Liver (tissue), 9 donors: ENCODE data around the gene SORD. TPM values are rescaled to one million over a fixed set of nuclear protein-coding genes. Genes with fewer than 3 reads are reported as not detected.
"Not testable (repeated sequence)": the region's sequence is repeated elsewhere in the genome, so short reads cannot be mapped to it uniquely, and the experiment has no call there.

Experiments
- DNase-seq: peaks from one replicate; pipeline ENCODE4 v3.0.0-alpha.2; 2017; ENCODE audit warnings: low spot score
- H3K27ac ChIP-seq, 2 donors: one replicate each; pipeline ENCODE4 v1.7.0; 2013; ENCODE audit warnings: inconsistent platforms in 2 of 2, low read length in 2 of 2, control low read depth in 1 of 2, low read depth in 1 of 2, mild to moderate bottlenecking in 1 of 2
- H3K27me3 ChIP-seq, 4 donors: one replicate each; pipeline versions ENCODE4 v1.6.1 to v1.7.0; 2013; ENCODE audit warnings: low read length in 3 of 4, inconsistent platforms in 1 of 4, mild to moderate bottlenecking in 1 of 4, moderate library complexity in 1 of 4; ENCODE audit not compliant: control insufficient read depth in 4 of 4, insufficient read depth in 4 of 4
- H3K36me3 ChIP-seq, 4 donors: one replicate each; pipeline versions ENCODE4 v1.6.1 to v1.7.0; 2013; ENCODE audit warnings: low read length in 3 of 4, mild to moderate bottlenecking in 3 of 4, low read depth in 1 of 4, moderate library complexity in 1 of 4; ENCODE audit not compliant: control insufficient read depth in 4 of 4, insufficient read depth in 3 of 4
- H3K4me1 ChIP-seq, 4 donors: one replicate each; pipeline versions ENCODE4 v1.6.1 to v1.7.0; 2013; ENCODE audit warnings: low read length in 3 of 4, mild to moderate bottlenecking in 3 of 4, moderate library complexity in 1 of 4; ENCODE audit not compliant: control insufficient read depth in 4 of 4, insufficient read depth in 4 of 4
- H3K4me3 ChIP-seq, 3 donors: one replicate each; pipeline versions ENCODE4 v1.6.1 to v1.7.0; 2013; ENCODE audit warnings: low read length in 3 of 3, control low read depth in 1 of 3, low read depth in 1 of 3, mild to moderate bottlenecking in 1 of 3
- H3K9ac ChIP-seq, 2 donors: one replicate each; pipeline ENCODE4 v1.7.0; 2013; ENCODE audit warnings: low read length in 2 of 2, mild to moderate bottlenecking in 2 of 2, moderate library complexity in 2 of 2, control low read depth in 1 of 2, low read depth in 1 of 2
- H3K9me3 ChIP-seq, 4 donors: one replicate each; pipeline versions ENCODE4 v1.6.1 to v1.7.0; 2013; ENCODE audit warnings: low read length in 3 of 4; ENCODE audit not compliant: control insufficient read depth in 4 of 4
- CTCF ChIP-seq: fragments of 150-350 bp; IDR thresholded peaks from 2 replicates; pipeline ENCODE4 v1.5.1; 2017; ENCODE audit warnings: improper control_type of control experiment, low read depth, low read length; ENCODE audit not compliant: missing input control
- HNF4A ChIP-seq, 2 donors: conservative IDR thresholded peaks; 2 replicates each; pipeline ENCODE4 v1.6.1; 2016; ENCODE audit warnings: antibody characterized with exemption in 2 of 2, mild to moderate bottlenecking in 2 of 2
- RAD21 ChIP-seq, 2 donors: IDR thresholded peaks; 2 replicates each; pipeline ENCODE4 v1.6.1; 2016; ENCODE audit warnings: antibody characterized with exemption in 2 of 2, mild to moderate bottlenecking in 2 of 2
- RXRA ChIP-seq, 2 donors: IDR thresholded peaks; 2 replicates each; pipeline ENCODE4 v1.6.1; 2017 to 2018; ENCODE audit warnings: antibody characterized with exemption in 2 of 2, mild to moderate bottlenecking in 1 of 2
- SP1 ChIP-seq: IDR thresholded peaks from 2 replicates; pipeline ENCODE4 v1.6.1; 2018; ENCODE audit warnings: antibody characterized with exemption, mild to moderate bottlenecking
- YY1 ChIP-seq: IDR thresholded peaks from 2 replicates; pipeline ENCODE4 v1.6.1; 2016; ENCODE audit warnings: antibody characterized with exemption, mild to moderate bottlenecking
- WGBS: extraction: QIAGEN DNeasy Blood & Tissue Kit; methylation state at CpG from one replicate; pipeline ENCODE4 v1.1.7; 2013; 5-methylcytosine and 5-hydroxymethylcytosine counted together
- polyA plus RNA-seq, 2 donors: library from polyadenylated mRNA; stranded (reverse) in 1 of 2; unstranded in 1 of 2; fragments of 200-250 nt in 1 of 2; fragments of >200 nt in 1 of 2; fragmentation: Nextera tagmentation in 1 of 2; extraction: Ambion mirVana in 1 of 2; gene quantifications; one replicate each; pipeline versions ENCODE4 v1.2.1 to v1.2.3, GENCODE V29; 2013 to 2015
- total RNA-seq, 2 donors: library from RNA; depleted of rRNA; stranded (reverse); fragments of >200 nt; gene quantifications; one replicate each; pipeline ENCODE4 v1.2.3, GENCODE V29; 2014
- donor health status: healthy.
- donor health status: healthy.
- donor health status: healthy.
- donor health status: healthy.
- donor health status: healthy.

The SORD gene
- total and polyA plus RNA-seq, 4 donors = 75.5 to 169 (median 167) TPM

DNA sequence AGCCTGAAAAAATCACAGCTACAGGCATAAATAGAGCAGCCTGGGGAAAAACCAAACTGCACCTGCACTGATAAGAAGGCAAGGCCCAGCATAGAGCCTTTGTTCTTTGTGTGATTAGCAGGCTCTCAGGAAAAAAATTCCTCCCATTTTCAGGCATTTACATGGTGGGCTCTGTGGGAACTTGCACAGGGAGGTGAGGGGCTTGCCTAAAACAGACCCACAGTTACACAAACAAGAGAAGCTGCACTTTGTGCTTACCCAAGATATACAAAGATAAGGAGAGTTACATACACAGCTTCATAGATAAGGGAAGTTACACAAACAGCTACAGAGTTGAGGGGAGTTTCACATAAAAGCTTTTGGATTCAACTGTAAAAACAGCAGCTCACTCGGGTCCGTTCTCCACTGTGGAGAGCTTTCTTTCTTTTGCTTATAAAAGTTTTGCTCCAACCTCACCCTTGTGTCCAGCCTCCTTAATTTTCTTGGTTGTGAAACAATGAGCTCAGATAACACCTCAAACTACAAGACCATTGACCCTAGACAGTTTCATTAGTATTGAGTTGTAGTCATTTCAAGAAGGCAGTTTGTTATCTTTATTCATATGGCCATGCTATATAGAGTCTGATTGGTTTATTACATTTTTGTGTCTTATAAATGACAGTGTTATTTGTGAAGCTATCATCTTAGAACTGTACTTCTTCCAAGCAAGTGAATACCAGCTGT is 43.2 kb upstream of the SORD start:
- H3K36me3 ChIP-seq, DNase-seq: not testable (repeated sequence)
- WGBS = 24% methylated on average over 2 of the region's 2 CpGs

GRCh38 chr15:44984144-44984543 is 38.9 kb upstream of the SORD start:
- peaks cover 2 to 16% (median 4%) of the 10 kb centered on the region in 4 donors for H3K4me1 ChIP-seq
- not testable (repeated sequence) for H3K9ac ChIP-seq, H3K27me3 ChIP-seq, H3K27ac ChIP-seq, H3K9me3 ChIP-seq, H3K36me3 ChIP-seq, H3K4me3 ChIP-seq, DNase-seq
- 83% methylated on average over 1 of the region's 1 CpG for WGBS

More for the DNA sequence above, 43.2 kb upstream of the SORD start:
- not testable (repeated sequence) for H3K4me3 ChIP-seq, H3K27me3 ChIP-seq, H3K9me3 ChIP-seq, H3K4me1 ChIP-seq
- Histone ChIP-seq H3K9ac (peak overlapping the region in 1 of 2 donors; percentile 2), H3K27ac (peak overlapping the region in 1 of 2 donors; percentile 41)
- peak; percentile 6 for TF ChIP-seq SP1
- peak in 1 of 2 donors; percentile 17 for TF ChIP-seq RXRA (IDR thresholded peaks at IDR 0.05)
- peak in 1 of 2 donors; percentile 5 for TF ChIP-seq RAD21 (IDR thresholded peaks at IDR 0.05)
- peak; percentile 43 to 49 for TF ChIP-seq HNF4A (conservative IDR thresholded peaks at IDR 0.05)

GRCh38 chr15:44986346-44987055 is 36.5 kb upstream of the SORD start:
- H3K36me3 ChIP-seq, DNase-seq, H3K4me3 ChIP-seq, H3K9ac ChIP-seq, H3K27me3 ChIP-seq, H3K4me1 ChIP-seq, H3K9me3 ChIP-seq: not testable (repeated sequence)
- WGBS = 78% methylated on average over 4 of the region's 4 CpGs
- H3K27ac ChIP-seq = peak overlapping the region in 1 of 2 donors; percentile 28
- TF ChIP-seq RAD21 (IDR thresholded peaks at IDR 0.05) (peak; percentile 65 to 70), RXRA (IDR thresholded peaks at IDR 0.05) (peak; percentile 19 to 21), CTCF (peak; percentile 12), HNF4A (conservative IDR thresholded peaks at IDR 0.05) (peak; percentile 67 to 70), YY1 (peak; percentile 32), SP1 (peak; percentile 33)

DNA sequence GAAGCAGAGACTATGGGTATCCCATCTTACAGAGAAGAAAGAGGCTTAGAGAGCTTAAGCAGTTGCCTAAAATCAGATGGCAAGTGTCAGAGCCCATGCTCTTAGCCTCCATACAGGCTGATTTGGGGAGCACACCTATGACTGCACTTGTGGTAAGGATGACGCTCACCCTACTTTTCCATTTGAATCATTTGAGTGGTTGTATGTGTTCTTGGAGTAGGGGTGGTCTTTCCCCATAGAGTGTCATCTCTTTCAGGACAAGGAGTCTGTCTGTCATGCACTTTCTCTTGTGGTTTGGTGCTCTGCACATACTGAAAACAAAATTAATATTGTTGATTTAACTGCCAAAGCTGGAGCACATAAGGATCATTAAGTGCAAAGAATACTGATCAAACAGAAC is 35.3 kb upstream of the SORD start:
- H3K9me3 ChIP-seq, H3K9ac ChIP-seq, H3K36me3 ChIP-seq, H3K4me1 ChIP-seq, DNase-seq, H3K27ac ChIP-seq, H3K27me3 ChIP-seq, H3K4me3 ChIP-seq: not testable (repeated sequence)
- 100% methylated on average over 1 of the region's 1 CpG for WGBS

GRCh38 chr15:44988184-44988869 is 34.7 kb upstream of the SORD start:
- H3K4me1 ChIP-seq, H3K36me3 ChIP-seq, H3K4me3 ChIP-seq, H3K9ac ChIP-seq, H3K27me3 ChIP-seq, H3K9me3 ChIP-seq, DNase-seq, H3K27ac ChIP-seq: not testable (repeated sequence)
- WGBS = 46% methylated on average over 1 of the region's 3 CpGs

GRCh38 chr15:44988870-44989219 is 34.1 kb upstream of the SORD start:
- not testable (repeated sequence) for H3K4me1 ChIP-seq, H3K36me3 ChIP-seq, H3K9me3 ChIP-seq, DNase-seq, H3K4me3 ChIP-seq, H3K27ac ChIP-seq, H3K27me3 ChIP-seq, H3K9ac ChIP-seq
- WGBS = over 99% methylated on average over 4 of the region's 5 CpGs
